SH-SY5Y (cell line): ENCODE measurements around the gene POFUT1.

ENCODE experiments used
- GATA2 ChIP-seq: IDR thresholded peaks from 2 replicates; pipeline ENCODE4 v1.6.1; 2011; ENCODE audit warnings: mild to moderate bottlenecking, low read depth, low read length
- GATA3 ChIP-seq: IDR thresholded peaks from 2 replicates; pipeline ENCODE4 v1.6.1; 2011; ENCODE audit warnings: low read depth, mild to moderate bottlenecking, low read length, moderate library complexity

DNA sequence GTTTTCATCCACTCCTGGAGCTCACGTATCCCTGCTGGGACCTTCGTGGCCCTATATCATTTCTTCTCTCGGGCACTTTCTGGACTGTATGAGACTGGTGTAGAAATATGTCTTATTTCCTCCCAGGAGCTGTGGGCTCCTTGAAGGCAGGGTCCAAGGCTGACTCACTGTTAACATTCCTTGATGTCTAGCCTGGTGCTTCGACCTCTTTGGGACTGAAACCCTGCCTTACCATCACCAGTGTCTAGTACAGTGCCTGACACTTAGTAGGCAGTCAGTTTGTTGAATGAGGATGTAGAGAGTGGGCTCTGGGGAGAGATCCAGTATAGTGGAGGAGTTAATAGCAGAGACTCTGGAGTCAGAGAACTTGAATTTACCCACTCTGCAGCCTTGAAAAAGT is 23.6 kb downstream of the POFUT1 start:
- TF ChIP-seq GATA2 = no peak
- no peak for TF ChIP-seq GATA3
